Measurements from ENCODE around the gene SNX22.

The SNX22 gene

GRCh38 chr15:64157599-64158125 lies 6.1 kb downstream of the SNX22 start:
- no peak for DNase-seq

GRCh38 chr15:64158363-64159134 lies 7.0 kb downstream of the SNX22 start:
- no peak for DNase-seq

GRCh38 chr15:64161688-64162477 lies 10.4 kb downstream of the SNX22 start:
- DNase-seq = no peak

- DNase-seq = no peak
These were observed 10.9 kb downstream of the SNX22 start for GRCh38 chr15:64162478-64162868.

- DNase-seq = peak; percentile 95
These were observed 11.5 kb downstream of the SNX22 start, which contains the start of gene PPIB for GRCh38 chr15:64162869-64163658. TSS of gene PPIB (minus strand) at chr15:64163022. CDS start at chr15:64162986, 36 bp downstream.

- no peak for DNase-seq
These were observed 12.3 kb downstream of the SNX22 start for GRCh38 chr15:64163659-64164362.

- no peak for DNase-seq
These were observed 12.9 kb downstream of the SNX22 start for GRCh38 chr15:64164436-64164835.

GRCh38 chr15:64166102-64166890 lies 14.8 kb downstream of the SNX22 start:
- no peak for DNase-seq

- DNase-seq = no peak
These were observed 28.8 kb downstream of the SNX22 start for GRCh38 chr15:64180235-64180824.

GRCh38 chr15:64182859-64183370 lies 31.4 kb downstream of the SNX22 start:
- no peak for DNase-seq

GRCh38 chr15:64185146-64185911 lies 33.8 kb downstream of the SNX22 start:
- DNase-seq = no peak

- no peak for DNase-seq
These were observed 36.1 kb downstream of the SNX22 start for GRCh38 chr15:64187396-64188191.

- no peak for DNase-seq
These were observed 40.7 kb downstream of the SNX22 start for GRCh38 chr15:64191971-64192830.

- no peak for DNase-seq
These were observed 42.4 kb downstream of the SNX22 start for GRCh38 chr15:64193971-64194370.

- DNase-seq = no peak
These were observed 45.9 kb downstream of the SNX22 start for GRCh38 chr15:64197425-64197824.

GRCh38 chr15:64205202-64205601 lies 53.7 kb downstream of the SNX22 start:
- no peak for DNase-seq

Measured in activated T-cell treated with anti-CD3 and anti-CD28 coated beads for 4 hours (primary cell).